BJ (cell line): ENCODE results near the gene ZPR1. TPM values are rescaled to one million over a fixed set of nuclear protein-coding genes. Genes with fewer than 3 reads are reported as not detected.
"Not testable (repeated sequence)": the region's sequence is repeated elsewhere in the genome, so short reads cannot be mapped to it uniquely, and the experiment has no call there.

Source experiments
- CTCF ChIA-PET: fragments of 350-600 bp; formaldehyde crosslinking; extraction: SDS; loops from one replicate; lab custom pipeline; 2021; ENCODE audit warnings: antibody characterized with exemption, inconsistent platforms; lab: Yijun Ruan, JAX
- POLR2A ChIA-PET: fragments of 300-600 bp; sonication (Branson Sonifier 250); formaldehyde crosslinking; extraction: SDS; loops from one replicate; lab custom pipeline; 2021; ENCODE audit warnings: antibody characterized with exemption; lab: Charles Lee
- DNase-seq: peaks from one replicate; pipeline ENCODE4 v3.0.0-alpha.2; 2011; ENCODE audit warnings: low read depth
- H3K27me3 ChIP-seq: 2 replicates; pipeline ENCODE4 v1.6.0; 2011; ENCODE audit warnings: low read length; ENCODE audit not compliant: control insufficient read depth, insufficient read depth
- H3K36me3 ChIP-seq: 2 replicates; pipeline ENCODE4 v1.5.1; 2011; ENCODE audit warnings: low read length; ENCODE audit not compliant: control insufficient read depth, insufficient read depth
- H3K4me3 ChIP-seq: 2 replicates; pipeline ENCODE4 v1.5.1; 2011; ENCODE audit warnings: low read depth, mild to moderate bottlenecking, control low read depth, low read length
- CTCF ChIP-seq: IDR thresholded peaks from 2 replicates; pipeline ENCODE4 v1.5.1; 2011; ENCODE audit warnings: low read depth, mild to moderate bottlenecking, control low read depth, inconsistent platforms, low read length, moderate library complexity; ENCODE audit not compliant: insufficient read depth
- polyA plus RNA-seq: library from polyadenylated mRNA; depleted of rRNA; stranded (reverse); fragments of >200 nt; gene quantifications from 2 replicates; pipeline ENCODE4 v1.2.3, GENCODE V29; 2011

Gene ZPR1
- polyA plus RNA-seq, 1 experiment = 51.0 TPM

DNA sequence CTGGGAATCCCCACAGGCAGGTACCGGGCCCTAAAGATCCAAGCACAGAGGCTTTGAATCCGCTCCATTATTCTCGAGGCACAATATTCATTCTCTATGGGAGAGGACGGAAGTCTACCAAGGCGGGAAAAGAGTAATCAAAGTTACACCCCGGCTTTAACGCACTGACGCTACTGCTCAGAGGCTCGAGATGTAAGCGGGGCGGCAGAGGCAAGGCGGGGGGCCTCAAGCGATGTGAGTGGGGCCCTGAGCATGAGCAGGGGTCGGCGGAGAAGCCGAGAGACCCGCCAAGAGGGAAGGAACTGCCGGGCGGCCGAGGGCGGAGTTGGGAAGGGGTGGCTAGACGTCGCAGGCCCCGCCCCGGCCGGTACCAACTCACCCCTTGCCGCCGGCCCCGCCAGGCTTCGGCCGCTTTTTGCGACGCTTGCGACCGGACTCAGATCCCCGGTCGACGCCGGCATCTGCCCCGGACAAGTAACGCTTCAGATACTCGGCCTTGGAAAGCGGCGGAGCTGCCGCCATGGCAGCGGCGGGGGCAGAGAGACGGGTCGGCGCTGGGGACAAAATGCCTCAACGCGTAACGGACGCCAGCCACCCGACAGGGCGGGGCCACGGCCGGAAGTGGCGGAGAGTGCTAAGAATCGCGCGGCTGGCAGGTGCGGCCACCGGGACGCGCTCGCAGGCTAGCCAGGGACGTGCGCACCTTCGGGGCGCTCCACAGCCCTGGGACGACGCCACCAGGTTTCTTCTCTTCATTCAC lies 15.2 kb downstream of the ZPR1 start, which contains the start of gene BUD13:
Gene BUD13 (minus strand): TSS at position 545 of the 760 bp plus-strand sequence. CDS start 23 bp downstream, at position 522.
- H3K4me3 ChIP-seq = peak within 1 kb of the TSS; percentile 94
- no peak for DNase-seq
- peaks cover 1% of the 10 kb centered on the region; the same call in 1 of the 2 replicates for H3K36me3 ChIP-seq
- TF ChIP-seq CTCF = no peak
- ChIA-PET CTCF (interaction anchor here (0.6 to 1.7 kb wide), 3 partner anchors 30 to 333 kb away, joined by 3 to 6 read pairs (median 4); no protein-coding TSS in a partner anchor), POLR2A (no interaction called here)
- no peaks in the 10 kb centered on the region for H3K27me3 ChIP-seq

DNA sequence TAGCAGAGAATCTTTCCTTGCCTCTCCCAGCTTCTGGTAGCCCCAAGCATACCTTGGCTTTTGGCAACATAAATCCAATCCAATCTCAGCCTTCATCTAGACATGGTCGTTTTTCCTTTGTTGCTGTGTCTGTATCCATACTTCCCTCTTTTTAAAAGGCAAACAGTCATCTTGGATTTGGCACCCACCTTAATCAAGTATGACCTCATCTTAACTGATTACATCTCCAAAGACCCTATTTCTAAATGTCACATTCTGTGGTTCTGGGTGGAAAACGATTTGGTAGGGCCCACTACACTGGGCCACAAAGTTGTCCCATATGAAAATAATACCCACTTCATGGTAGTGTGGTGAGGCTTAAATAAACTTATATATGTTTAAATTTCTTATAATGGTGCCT lies 15.9 kb downstream of the ZPR1 start:
- DNase-seq = no peak
- Histone ChIP-seq H3K36me3 (peaks cover 1% of the 10 kb centered on the region; the same call in 1 of the 2 replicates), H3K4me3 (peak overlapping the region; percentile 94), H3K27me3 (no peaks in the 10 kb centered on the region)
- POLR2A ChIA-PET = no interaction called here
- no peak for TF ChIP-seq CTCF
- CTCF ChIA-PET = interaction anchor here (1.0 to 1.7 kb wide), 2 partner anchors 29 to 334 kb away, joined by 4 to 6 read pairs; no protein-coding TSS in a partner anchor

DNA sequence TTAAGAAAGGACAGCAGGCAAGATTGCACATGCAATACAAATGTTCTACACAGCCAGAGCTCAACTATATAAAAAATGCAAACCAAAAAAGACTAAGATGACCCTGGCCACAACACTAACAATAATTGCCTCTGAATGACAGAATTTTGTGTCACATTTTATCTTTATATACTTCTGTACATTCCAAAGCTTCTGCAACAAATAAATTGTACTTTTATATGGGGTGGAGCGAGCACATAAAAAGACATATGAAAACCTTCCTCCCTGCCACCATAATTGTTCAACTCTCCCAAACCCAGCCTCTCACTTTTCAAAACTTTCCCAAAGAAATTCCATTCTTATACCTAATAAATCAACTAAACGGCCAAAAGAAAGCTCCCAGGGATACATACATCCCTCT lies 25.7 kb downstream of the ZPR1 start:
- TF ChIP-seq CTCF = no peak
- H3K4me3 ChIP-seq = no peak overlapping the region
- CTCF ChIA-PET = interaction anchor here (1.5 kb wide), 1 partner anchor 19 kb away, joined by 6 read pairs; no protein-coding TSS in a partner anchor
- no peaks in the 10 kb centered on the region for H3K27me3 ChIP-seq
- POLR2A ChIA-PET = no interaction called here
- H3K36me3 ChIP-seq = peaks cover 18% of the 10 kb centered on the region
- DNase-seq = no peak

- POLR2A ChIA-PET, H3K4me3 ChIP-seq, H3K27me3 ChIP-seq, DNase-seq, H3K36me3 ChIP-seq: not testable (repeated sequence)
- CTCF ChIA-PET = interaction anchor here (1.5 to 6.9 kb wide), 2 partner anchors 13 to 23 kb away, joined by 3 to 47 read pairs; no protein-coding TSS in a partner anchor
Measured at GRCh38 chr11:116756044-116756443, 31.8 kb downstream of the ZPR1 start.

GRCh38 chr11:116750070-116750718 lies 37.6 kb downstream of the ZPR1 start:
- ChIA-PET CTCF (interaction anchor here (1.2 to 6.9 kb wide), 3 partner anchors 7 to 18 kb away, joined by 4 to 47 read pairs (median 8); no protein-coding TSS in a partner anchor), POLR2A (no interaction called here)
- DNase-seq = no peak
- no peak overlapping the region for H3K4me3 ChIP-seq
- peaks cover 6% of the 10 kb centered on the region for H3K36me3 ChIP-seq
- H3K27me3 ChIP-seq = no peaks in the 10 kb centered on the region
- no peak for TF ChIP-seq CTCF
